ENCODE data around the gene RTP3. TPM values are rescaled to one million over a fixed set of nuclear protein-coding genes. Genes with fewer than 3 reads are reported as not detected.

RTP3 gene
- total RNA-seq, 2 donors from 2014 or later = not detected

DNA sequence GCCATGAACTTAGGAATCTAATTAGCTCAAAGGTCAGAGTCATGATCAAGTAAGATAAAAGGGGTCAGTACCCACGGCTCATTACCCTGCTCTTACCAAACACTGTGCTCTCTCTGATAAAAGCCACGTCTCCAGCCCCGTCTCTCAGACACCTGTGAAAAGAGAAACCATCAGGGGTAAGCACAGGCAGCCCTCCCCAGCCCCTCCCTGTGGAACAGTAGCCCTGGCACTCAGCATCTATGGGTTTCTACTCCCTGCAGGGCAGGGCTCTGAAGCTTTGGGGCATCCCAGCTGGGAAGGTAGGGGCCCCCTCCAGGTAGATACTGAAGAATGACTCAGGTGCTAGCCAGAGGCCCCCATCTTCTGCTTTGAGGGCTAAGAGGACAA, 43.6 kb upstream of the RTP3 start:
- intact Hi-C loops (cut with DNase I) = no loop called here
- H3K4me3 ChIP-seq = no peak overlapping the region
- TF ChIP-seq POLR2A (IDR thresholded peaks at IDR 0.05) = no peak
- TF ChIP-seq, protein P1, sequence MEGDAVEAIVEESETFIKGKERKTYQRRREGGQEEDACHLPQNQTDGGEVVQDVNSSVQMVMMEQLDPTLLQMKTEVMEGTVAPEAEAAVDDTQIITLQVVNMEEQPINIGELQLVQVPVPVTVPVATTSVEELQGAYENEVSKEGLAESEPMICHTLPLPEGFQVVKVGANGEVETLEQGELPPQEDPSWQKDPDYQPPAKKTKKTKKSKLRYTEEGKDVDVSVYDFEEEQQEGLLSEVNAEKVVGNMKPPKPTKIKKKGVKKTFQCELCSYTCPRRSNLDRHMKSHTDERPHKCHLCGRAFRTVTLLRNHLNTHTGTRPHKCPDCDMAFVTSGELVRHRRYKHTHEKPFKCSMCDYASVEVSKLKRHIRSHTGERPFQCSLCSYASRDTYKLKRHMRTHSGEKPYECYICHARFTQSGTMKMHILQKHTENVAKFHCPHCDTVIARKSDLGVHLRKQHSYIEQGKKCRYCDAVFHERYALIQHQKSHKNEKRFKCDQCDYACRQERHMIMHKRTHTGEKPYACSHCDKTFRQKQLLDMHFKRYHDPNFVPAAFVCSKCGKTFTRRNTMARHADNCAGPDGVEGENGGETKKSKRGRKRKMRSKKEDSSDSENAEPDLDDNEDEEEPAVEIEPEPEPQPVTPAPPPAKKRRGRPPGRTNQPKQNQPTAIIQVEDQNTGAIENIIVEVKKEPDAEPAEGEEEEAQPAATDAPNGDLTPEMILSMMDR (IDR thresholded peaks at IDR 0.05) = no peak
- WGBS, 2 donors = 50 to 55% methylated on average over 3 of the region's 3 CpGs
- no peak overlapping the region for H3K27ac ChIP-seq
- DNase-seq (no peak), ATAC-seq (no peak)
- no peaks in the 10 kb centered on the region for H3K4me1 ChIP-seq
- H3K27me3 ChIP-seq = no peaks in the 10 kb centered on the region
- peaks cover 0 to 2% of the 10 kb centered on the region in 2 donors for H3K36me3 ChIP-seq (replicated peaks in 1 of 2; ENCODE audit: insufficient read depth in 1 of 2, low read depth in 2 of 2)
- no peaks in the 10 kb centered on the region for H3K9me3 ChIP-seq

DNA sequence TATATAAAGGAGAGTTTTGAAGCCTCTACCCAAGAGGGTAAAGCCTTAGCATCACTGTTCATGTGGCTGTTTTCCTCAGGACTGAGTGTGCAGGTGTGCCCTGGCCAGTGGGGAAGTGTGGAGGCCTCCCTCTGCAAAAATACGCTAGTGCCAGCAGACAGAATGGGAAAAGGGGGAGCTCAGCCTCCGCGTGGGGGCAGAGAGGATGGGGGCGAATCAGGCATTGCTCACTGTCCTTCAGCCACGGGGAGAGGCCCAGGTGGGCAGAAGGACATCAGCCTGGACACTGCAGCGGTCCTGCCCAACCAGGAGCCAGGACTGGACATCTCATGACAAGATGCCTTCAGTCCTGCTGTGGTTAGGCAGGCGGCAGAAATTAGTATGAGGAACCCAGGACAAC, 43.2 kb upstream of the RTP3 start:
- Histone ChIP-seq H3K27ac (no peak overlapping the region), H3K4me3 (no peak overlapping the region), H3K36me3 (replicated peaks in 1 of 2; ENCODE audit: insufficient read depth in 1 of 2, low read depth in 2 of 2) (peaks cover 0 to 2% of the 10 kb centered on the region in 2 donors), H3K27me3 (no peaks in the 10 kb centered on the region), H3K4me1 (no peaks in the 10 kb centered on the region), H3K9me3 (no peaks in the 10 kb centered on the region)
- DNase-seq (no peak), ATAC-seq (no peak)
- WGBS, 2 donors = 79 to 84% methylated on average over 7 of the region's 7 CpGs
- TF ChIP-seq, protein P1 (IDR thresholded peaks at IDR 0.05) = no peak
- no peak for TF ChIP-seq POLR2A (IDR thresholded peaks at IDR 0.05)
- intact Hi-C loops (cut with DNase I) = no loop called here

DNA sequence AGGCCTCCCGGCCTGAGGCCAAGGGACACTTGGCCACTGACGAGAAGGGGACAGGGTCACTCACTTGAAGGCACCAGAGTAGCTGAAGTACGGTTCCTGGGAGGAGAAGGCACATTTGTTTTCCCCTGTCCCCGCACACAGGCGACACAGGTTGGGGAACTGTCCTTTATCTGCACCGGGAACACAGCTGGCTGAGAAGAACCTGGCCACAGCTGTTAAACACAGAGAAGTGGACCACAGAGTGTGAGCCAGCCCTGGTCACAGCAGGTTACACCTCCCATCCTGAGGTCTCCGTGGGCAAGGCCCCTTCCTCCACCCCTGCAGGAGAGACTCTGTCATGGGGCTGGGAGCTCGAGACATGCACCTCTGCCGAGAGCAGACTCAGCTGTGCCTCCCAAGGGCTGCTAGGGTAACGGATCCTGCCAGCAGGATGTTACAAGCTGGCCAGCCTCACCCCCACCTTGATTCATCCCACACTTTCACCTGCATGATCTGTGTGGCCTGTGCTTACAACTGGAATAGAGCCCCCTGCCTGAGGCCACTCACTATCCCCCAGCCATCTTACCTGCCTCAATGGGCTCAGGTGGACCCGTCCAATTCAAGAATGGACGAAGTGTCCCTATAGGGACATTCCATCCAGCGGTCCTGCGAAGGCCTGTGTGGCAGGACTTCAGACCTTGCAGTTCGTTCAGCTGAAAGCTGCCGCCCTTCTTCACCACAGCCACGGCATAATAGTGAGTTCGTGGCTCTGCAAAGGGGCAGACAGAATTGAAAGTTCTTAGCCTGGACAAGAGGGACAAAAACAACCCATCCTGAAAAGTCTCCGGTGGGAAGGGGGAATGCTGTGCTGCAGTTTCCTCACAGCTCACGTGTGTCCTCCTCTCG, 42.3 kb upstream of the RTP3 start:
- Histone ChIP-seq H3K27ac (no peak overlapping the region), H3K36me3 (replicated peaks in 1 of 2; ENCODE audit: insufficient read depth in 1 of 2, low read depth in 2 of 2) (peaks cover 0 to 2% of the 10 kb centered on the region in 2 donors), H3K9me3 (no peaks in the 10 kb centered on the region), H3K4me1 (no peaks in the 10 kb centered on the region), H3K27me3 (no peaks in the 10 kb centered on the region), H3K4me3 (no peak overlapping the region)
- no peak for ATAC-seq
- WGBS, 2 donors = 78 to 87% methylated on average over 6 to 20 of the region's 21 CpGs
- DNase-seq = no peak
- intact Hi-C loops (cut with DNase I) = no loop called here
- no peak for TF ChIP-seq POLR2A (IDR thresholded peaks at IDR 0.05)
- TF ChIP-seq, protein P1 (IDR thresholded peaks at IDR 0.05) = no peak

DNA sequence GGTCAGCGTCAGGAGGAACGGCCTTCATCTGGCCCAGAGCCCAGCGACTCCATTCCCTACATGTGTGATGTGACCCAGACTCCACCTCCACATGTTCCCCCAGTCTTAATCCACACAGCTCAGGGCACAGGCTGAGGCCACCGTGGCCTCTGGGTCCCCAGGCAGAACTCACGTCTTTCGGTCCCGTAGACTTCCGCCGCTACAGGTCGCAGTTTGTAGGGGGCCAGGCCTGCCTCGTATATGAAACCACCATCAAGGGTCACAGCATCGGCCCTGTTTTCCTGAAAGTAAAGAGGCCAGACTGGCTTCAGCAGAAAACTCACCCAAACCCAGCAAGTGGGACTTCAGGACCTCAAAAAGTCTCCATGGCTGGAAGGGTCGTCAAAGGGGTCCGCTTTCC, 41.7 kb upstream of the RTP3 start:
- ATAC-seq (no peak), DNase-seq (no peak)
- TF ChIP-seq POLR2A (IDR thresholded peaks at IDR 0.05) = no peak
- TF ChIP-seq, protein P1 (IDR thresholded peaks at IDR 0.05) = no peak
- H3K36me3 ChIP-seq (replicated peaks in 1 of 2; ENCODE audit: insufficient read depth in 1 of 2, low read depth in 2 of 2) = peaks cover 0 to 2% of the 10 kb centered on the region in 2 donors
- H3K27ac ChIP-seq = no peak overlapping the region
- H3K4me3 ChIP-seq = no peak overlapping the region
- H3K4me1 ChIP-seq = no peaks in the 10 kb centered on the region
- WGBS, 2 donors = 93 to 95% methylated on average over 13 to 14 of the region's 14 CpGs
- intact Hi-C loops (cut with DNase I) = no loop called here
- H3K9me3 ChIP-seq = no peaks in the 10 kb centered on the region
- no peaks in the 10 kb centered on the region for H3K27me3 ChIP-seq

DNA sequence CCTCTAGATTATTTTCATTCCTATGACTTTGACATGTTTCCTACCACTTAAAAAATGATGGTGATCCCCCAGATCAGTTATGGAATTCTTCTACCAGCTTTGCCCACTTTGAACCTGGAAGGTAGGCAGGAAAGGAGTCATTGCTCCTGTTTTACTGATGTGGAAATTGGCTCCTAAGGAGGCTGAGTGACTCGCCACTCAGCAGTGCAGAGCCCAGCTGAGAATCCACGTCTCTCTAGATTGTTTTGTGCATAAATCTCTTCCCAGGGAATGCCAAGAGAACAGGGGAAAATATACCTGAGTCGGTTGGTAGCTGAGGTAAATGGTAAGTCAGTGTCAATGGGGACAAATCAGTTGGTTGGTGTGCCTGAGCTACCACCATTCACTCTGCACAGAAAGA, 37.7 kb upstream of the RTP3 start:
- 85 to 96% methylated on average over 2 to 3 of the region's 3 CpGs for WGBS, 2 donors
- no peak for DNase-seq

More for the DNA sequence above, 37.7 kb upstream of the RTP3 start:
- H3K27ac ChIP-seq = no peak overlapping the region
- H3K27me3 ChIP-seq = no peaks in the 10 kb centered on the region
- H3K4me3 ChIP-seq = no peak overlapping the region
- no peak for TF ChIP-seq POLR2A (IDR thresholded peaks at IDR 0.05)
- TF ChIP-seq, protein P1 (IDR thresholded peaks at IDR 0.05) = no peak
- H3K36me3 ChIP-seq (replicated peaks in 1 of 2; ENCODE audit: insufficient read depth in 1 of 2, low read depth in 2 of 2) = peaks cover 0 to 2% of the 10 kb centered on the region in 2 donors
- intact Hi-C loops (cut with DNase I) = no loop called here
- no peaks in the 10 kb centered on the region for H3K9me3 ChIP-seq
- no peak for ATAC-seq
- H3K4me1 ChIP-seq = peaks cover 2% of the 10 kb centered on the region

All from body of pancreas (tissue), 4 donors.